ENCODE measurements around the gene P2RY4.
A peak's percentile ranks its signal among the peaks of the same experiment; 100 is the strongest.
"Not testable (repeated sequence)": the region's sequence is repeated elsewhere in the genome, so short reads cannot be mapped to it uniquely, and the experiment has no call there.

Gene P2RY4

DNA sequence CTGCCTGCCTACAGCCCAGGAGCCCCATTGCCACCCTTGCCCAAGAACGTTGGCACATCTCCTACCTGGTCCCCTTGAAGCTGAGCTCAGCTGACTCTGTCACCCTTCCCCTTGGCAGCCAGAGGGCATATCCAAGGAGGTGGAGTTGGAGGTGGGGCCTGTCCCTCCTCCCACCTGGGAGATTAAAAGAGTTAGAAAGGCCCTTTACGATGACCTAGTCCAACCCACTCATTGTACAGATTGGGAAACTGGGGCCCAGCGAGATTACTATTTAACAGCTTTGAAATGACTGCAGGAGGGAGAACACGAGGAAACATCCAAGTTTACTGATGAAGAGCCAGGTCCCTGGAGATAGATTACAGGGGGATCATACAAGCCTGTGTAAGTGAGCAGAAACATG, at the start of gene P2RY4:
TSS of gene P2RY4 (minus strand) at position 101 of the 400 bp plus-strand sequence. CDS start 580 bp downstream, outside the sequence.
- no peak for DNase-seq

DNA sequence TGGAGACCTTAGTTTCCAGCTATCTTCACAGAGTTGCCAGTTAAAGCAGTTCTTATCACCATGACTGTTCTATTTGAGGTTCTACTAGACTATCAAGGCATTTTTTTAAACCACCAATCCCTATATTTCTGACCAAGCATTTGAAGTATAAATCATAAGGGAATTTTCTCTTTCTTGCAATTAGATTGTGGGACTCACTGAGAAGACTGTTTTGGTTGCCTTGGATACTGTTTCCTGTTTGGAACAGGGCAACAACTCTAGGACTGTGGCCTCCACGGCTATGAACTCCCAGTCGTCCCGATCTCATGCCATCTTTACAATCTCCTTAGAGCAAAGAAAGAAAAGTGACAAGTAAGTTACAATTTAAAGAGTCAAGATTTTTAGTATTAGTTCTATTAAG, 41.7 kb upstream of the P2RY4 start:
- no peak for DNase-seq

DNA sequence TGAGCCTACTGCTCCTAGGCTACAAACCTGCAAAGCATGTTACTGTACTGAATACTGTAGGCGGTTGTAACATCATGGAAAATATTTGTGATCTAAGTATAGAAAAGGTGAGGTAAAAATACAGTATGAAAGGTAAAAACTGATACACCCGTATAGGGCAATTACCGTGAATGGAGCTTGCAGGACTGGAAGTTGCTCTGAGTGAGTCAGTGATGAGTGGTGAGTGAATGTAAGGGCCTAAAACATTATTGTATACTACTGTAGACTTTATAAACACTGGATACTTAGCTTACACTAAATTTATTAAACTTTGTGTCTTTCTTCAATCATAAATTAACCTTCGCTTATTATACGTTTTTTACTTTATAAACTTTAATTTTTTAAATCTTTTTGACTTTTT, 33.6 kb upstream of the P2RY4 start:
- no peak for DNase-seq

DNA sequence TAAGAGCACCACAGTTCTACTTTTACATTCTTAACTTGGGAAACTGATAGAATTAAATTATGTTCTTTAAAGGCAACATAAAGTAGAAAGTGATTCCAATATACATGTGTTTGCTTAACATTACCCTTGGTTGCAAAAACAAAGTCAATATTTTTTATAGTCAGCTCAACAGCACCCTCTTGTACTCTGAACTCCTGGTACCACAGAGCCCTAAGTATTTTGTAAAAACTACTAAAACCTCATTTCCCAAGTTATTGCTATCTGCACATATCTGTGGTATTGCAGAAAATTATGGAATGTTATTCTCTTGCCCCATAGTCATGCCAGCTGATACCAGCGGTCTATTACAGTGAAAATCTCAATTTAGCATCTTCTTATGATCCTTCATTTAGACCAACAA, 32.8 kb upstream of the P2RY4 start:
- DNase-seq = no peak

DNA sequence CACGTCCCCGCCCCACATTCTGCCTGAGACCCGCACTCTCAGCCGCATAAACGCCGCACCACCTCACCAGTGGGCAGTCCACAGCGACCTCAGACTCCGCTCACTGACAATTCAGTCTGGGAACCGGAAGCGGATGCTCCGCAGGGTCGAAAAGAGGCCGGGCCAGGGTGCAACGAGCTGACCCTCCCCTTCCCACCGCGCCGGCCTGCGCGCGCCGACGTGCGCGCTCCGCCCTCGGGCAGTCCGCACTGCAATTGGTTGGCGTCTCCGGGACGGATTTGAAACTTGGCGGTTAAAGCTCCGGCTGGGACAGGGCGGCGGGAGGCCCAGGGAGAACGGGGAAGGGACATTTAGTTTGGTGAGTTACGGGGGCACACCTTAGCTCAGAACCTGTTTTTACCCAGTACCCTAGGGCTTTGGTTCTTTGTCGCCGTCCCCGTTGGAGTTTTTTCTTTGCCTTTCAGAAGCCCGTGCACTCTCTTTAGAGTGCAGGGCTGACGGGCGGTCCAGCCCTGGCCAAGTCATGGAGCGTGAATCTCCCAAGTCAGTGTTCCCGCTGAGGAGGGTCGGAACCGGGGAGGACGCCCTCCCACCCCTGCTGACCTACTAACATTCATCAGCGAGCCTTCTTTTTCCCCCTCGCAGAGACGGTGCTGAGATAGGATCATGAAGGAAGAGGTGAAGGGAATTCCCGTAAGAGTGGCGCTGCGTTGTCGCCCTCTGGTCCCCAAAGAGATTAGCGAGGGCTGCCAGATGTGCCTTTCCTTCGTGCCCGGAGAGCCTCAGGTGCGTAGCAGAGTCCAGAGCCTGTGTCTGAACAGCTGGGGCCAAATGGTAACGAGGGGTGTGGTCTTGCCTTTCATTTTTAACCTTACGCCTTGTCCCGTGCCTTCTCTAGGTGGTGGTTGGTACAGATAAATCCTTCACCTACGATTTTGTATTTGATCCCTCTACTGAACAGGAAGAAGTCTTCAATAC, 30.1 kb upstream of the P2RY4 start, which contains the start of the genes KIF4A and PDZD11:
TSS of gene KIF4A (plus strand) at position 312 of the 978 bp plus-strand sequence. CDS start at position 667, 355 bp downstream.
TSS of gene PDZD11 (minus strand) at position 135 of the 978 bp plus-strand sequence. CDS start 586 bp downstream, outside the sequence.
- DNase-seq = peak; percentile 80

DNA sequence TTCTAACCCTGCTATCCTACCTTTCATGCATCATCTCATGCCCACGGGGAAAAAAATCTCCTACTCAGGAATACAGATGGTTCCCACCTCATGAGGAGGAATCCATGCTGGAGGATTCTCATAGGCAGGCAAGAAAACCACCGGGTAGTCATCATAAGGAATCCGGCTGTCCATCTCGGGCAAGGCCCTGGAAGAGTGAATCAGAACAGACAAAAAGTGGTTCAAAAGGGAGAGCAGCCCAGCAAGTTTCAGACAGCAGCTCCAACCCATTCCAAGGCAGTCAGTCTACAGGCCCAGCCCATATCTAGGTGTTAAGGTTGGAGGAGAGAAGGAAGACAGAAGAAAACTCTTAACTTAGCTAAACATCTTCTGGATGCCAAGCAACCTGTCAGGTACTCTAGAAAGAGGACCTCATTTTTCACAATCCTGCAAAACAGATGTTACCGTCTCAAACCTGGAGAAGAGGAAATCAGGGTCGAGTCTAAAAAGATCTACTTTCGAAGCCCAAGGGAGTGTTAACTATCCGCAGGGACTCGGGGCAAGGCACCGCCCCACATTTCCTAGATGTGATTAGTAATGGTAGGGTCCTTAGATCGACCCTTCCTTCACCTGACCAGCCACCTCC, 29.3 kb upstream of the P2RY4 start:
- DNase-seq = no peak

DNA sequence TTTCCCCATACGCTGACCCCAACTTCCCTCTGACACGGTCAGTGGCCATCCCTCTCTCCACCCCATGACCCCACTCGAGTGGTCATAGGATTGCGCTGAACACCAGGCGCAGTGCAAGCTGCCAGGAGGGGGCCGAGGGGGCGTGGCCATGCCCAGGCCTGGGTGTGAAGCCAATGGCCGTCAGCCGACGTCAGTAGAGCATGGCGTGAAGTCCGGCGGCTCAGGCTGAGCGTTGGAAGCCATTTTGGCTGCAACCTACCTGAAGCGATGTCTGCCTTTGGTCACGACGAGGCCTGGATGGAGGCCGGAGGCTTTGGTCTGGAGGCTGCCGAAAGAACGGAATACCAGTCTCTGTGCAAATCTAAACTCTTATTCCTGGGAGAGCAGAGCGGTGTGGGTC, 21.9 kb upstream of the P2RY4 start, which contains the start of gene RAB41:
TSS of gene RAB41 (plus strand) at position 222 of the 400 bp plus-strand sequence. CDS start at position 268, 46 bp downstream.
- DNase-seq = no peak

DNA sequence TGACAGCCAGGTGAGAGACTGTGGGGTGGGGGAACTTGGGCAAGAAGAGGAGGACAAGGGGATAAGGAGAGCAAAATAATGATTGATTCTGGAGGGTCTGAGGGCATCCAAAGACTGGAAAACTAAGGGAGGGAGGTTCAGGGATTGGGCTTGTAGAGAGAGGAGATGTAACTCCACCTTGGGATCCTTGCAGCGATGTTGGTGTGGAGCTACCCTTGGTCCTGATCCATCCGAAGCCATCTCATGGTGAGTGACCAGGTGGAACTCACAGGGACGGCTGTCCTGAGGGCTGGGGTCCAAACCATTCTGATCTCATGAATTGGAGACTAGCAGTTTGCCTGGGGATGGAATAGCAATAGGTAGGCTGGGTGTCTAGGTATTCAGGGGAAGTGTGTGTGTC, 20.6 kb upstream of the P2RY4 start:
- no peak for DNase-seq

DNA sequence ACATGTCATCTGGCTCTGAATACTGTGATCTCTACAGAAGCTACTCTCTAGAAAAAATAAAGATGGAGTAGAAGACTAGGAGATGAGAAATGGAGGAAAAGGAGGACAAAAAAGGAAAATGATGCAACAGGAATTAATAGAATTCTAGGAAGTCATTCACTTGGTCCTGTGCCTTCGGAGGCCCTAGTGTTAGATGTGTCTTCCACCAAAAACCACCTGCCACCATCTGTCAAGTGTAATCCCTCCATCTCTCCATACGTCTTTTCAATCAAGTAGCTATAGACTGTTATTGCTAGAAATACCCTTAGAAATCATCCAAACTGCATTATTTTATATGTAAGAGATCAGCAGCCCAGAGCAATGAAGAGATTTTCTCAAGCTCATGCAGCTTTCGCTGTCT, 19.1 kb upstream of the P2RY4 start:
- no peak for DNase-seq

DNA sequence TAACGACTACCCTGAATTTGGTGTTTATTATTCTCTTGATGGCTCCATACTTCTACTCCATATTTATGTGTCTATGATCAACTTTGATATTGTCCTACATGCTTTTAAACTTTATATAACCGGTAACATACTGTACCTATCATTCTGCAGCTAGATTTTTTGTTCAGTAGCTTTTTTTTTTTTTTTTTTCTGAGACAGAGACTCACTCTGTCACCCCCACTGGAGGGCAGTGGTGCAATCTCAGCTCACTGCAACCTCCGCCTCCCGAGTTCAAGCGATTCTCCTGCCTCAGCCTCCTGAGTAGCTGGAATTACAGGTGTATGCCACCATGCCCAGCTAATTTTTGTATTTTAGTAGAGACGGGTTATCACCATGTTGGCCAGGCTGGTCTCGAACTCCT, 14.0 kb upstream of the P2RY4 start:
- DNase-seq = not testable (repeated sequence)

DNA sequence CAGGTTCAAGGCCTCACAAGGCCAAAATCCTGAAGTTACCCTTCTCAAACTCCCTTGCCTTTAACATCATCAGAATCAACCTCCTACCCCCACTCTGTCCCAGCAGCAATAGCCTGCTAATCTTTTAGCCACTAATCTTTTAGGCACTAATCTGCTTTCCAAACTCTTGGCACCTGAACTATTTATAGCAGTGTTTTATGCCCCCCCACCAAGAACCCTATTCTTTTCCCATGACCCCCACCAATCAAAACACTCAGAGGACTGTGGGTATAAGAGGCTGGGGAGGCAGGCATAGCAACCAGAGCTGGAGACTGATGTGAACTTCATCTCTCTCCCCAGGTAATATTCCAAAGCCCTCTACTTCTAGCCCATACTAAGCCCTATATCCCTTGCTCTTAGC, 8.0 kb upstream of the P2RY4 start, which contains the start of gene ARR3:
TSS of gene ARR3 (plus strand) at position 301 of the 400 bp plus-strand sequence. CDS start 1,052 bp downstream, outside the sequence.
- DNase-seq = no peak

DNA sequence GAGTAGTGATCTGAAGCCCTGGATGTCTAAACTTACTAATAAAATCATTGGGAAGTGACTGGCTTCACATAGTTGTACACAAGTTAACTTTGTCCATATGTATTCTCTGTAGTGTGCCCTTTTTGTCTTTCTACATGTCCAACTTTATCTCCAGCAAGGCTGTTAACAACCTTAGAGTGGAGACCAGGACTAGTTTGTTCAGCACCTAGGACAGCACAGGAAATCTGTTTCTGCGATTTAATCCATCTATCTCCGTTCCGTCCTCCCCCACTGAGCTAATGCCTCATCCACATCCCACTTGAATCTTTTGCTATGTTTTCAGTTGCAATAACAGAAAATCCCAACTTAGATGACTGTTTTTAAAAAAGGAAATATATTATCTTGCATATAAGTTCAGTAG, 4.8 kb upstream of the P2RY4 start:
- DNase-seq = no peak

DNA sequence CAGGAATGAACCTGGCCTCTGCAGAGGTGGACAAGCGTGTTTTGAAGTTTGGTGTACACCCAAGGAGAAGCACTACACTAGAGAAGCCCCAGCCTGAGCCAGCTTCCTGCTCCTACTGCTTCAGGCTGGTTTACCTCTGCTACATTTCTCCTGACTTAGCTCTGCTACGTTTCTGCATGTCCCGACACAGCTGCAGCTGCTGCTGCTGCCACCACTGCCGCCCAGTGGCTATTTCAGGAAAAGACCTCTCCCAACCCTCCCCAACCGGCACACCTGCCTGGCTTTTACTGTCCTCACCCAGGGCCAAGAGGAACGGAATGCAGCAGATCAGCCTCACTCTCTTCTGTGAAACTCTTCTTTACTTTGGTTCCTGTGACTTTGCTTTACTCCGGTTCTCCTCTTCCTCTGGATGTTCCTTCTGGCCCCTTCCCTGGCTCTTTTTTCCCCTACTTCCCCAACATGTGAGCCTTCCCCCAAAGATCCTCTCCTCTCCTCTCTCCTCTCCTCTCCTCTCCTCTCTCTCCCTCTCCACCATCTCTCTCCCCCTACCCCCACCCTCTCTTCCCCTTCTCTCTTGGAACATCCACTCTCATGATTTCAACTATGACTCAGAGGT, 3.1 kb upstream of the P2RY4 start:
- DNase-seq = peak; percentile 2

DNA sequence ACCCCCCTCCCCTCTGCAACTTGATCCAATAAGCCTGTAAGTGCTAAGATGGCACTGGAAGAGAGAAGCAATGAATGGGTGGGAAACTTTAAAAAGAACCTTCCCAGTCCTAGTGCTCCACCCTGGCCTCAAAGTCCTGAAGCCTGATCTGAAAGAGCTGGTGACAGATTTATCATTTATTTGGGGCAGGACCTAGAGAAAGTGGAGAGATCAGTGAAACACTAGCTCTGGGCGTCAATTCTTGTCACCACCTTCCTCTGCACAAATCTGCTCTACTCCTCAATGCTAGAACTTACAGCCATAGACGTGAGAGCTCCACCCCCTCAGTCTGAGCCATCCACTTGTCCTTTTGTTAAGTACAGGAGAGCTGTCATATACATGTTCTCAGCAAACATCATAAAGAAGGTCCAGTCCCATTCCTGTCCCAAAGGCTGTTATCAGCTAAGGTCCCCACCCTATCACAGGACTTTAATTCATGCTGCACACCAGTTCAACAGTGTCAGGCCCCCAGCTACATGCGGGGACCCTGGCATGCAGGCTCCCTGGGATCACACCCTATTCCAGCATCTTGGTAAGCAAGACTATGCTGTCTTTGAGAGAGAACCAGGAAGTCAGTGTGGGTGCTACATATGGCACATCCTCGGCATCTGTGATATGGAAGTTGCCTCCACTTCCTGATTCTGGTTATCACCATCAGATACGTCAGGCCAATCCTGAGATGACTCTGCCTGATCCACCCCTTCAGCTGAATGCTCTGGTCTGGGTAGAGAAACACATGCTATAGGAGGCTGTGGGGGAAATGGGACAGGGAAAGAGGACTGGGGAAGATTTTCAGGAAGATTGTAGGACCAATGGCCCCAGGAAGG, 2.3 kb downstream of the P2RY4 start:
- no peak for DNase-seq

DNA sequence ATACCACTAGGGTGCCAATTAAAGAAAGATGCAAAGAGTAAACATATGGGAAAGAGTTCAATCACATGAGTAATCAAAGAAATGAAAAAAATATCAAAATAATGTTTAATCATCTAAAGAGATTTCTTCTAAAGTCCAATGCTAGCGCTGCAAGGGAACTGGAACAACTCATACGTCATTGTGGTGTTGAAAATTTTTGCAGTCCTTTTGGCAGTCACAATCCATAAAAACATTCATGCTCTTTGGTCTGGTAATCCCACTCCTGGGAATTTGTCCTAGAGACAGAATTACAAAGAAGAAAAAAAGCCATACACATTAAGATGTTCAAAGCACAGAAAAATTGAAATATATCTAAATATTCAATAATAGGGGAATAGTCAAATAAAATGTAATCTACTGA, 4.6 kb downstream of the P2RY4 start:
- DNase-seq = no peak

DNA sequence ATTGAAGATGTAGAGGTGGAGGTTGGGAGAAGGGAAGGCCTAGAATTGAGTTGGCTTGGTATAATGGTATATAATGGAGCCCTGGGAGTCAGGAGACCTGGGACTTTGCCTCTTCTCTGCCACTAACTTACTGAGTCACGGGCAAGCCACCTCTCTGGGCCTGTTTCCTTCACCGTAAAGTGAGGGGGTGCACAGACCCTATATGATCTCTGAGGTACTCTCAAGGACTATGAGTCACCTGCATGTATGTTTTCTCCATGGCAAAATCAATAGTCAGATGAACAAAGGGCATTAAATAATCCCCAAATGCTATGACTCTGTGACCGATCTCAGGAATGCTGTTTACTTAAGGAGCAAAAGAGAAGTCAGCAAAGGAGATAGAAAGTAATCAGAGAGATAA, 5.1 kb downstream of the P2RY4 start:
- DNase-seq = no peak

DNA sequence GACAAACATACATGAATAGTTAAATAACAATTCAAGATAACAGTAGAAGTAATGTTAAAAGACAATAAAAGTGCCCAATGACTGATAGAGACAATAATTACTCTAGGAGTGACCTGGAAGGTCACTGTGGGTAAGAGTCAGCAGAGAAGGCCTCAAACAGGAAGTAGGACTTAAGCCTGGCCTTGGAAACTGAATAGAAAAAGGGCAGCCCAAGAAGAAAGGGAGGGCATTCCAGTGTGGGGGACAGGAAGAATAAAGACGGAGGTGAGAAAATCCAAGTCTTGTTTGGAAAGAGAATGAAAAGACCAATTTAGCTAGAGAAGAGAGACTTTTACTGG, 6.0 kb downstream of the P2RY4 start:
- DNase-seq = no peak

DNA sequence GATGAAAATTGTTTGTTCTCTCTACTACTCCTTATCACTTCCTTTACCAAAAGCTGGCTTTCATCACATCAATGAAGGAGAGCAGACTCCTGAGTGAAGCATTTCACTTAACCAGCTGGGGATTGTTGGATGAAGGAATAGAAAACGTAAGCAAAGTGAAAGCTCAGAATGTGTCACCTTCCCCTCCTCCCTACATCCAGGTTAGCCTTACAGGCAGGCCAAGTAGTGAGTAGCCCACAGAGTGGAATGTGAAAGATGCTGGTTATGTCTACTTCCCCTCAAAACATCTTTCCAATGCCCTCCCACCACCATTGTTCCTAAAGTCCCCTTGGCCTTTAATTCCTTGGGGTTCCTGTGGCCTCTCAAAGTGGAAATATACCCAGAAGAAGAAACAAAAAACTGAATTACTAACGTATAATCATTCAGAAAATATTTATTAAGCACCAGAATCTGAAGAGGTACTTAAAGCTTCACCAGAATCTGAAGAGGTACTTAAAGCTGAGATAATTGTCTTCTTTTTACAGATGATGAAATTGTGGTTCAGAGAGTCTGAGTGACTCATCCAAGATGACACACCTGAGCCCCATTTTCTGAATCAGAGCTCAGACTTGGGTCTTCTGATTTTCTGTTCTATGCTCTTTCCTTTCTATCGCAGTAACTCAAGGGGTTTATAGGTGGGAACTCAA, 6.5 kb downstream of the P2RY4 start:
- no peak for DNase-seq

DNA sequence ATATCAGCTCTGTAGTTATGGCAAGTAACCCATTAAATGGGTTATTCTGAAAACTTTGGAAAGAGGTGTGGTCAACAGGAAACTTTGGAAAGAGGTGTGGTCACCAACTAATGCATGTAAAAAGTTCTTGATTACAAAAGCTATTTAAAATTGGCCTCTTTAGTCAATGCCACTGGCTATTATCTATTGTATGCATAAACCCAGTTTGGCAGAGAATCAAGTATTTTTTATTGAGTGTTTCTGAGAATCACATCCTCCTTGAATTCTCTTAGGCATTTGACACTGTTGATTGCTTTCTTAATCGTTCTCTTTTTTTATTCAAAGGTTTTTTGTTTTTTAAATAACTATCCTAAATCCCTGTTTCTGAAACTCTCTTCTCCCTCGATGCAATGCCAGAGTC, 7.5 kb downstream of the P2RY4 start:
- DNase-seq = no peak

DNA sequence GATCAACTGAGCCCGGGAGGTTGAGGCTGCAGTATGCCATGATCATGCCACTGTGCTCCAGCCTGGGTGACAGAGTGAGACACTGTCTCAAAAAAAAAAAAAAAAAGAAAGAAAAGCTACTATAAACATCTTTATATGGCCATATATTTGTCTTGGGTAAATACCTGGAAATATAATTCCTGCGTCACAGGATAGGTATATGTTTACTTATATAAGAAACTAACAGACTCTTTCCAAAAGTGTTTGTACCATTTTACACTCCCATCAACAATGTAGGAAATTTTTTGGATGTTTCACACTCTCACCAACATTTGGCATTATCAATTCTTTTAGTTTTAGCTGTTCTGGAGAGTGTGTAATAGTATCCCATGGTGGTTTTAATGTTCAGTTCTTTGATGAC, 12.8 kb downstream of the P2RY4 start:
- DNase-seq = no peak

DNA sequence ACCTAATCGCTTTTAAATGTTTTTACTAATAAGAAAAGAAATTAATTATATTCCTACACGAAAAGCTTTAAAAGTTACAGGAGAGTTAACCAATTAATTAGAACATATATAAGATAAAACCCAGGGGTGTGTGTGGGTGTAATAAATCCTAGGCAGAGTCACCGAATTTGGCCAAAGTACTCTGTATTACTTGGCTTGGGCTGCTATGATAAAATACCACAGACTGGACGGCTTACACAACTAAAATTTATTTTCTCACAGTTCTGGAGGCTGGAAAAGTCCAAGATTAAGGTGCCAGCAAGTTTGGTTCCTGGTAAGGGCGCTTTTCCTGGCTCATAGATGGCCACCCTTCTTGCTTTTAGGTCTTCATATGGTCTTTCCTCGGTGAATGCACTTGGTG, 15.1 kb downstream of the P2RY4 start:
- no peak for DNase-seq

DNA sequence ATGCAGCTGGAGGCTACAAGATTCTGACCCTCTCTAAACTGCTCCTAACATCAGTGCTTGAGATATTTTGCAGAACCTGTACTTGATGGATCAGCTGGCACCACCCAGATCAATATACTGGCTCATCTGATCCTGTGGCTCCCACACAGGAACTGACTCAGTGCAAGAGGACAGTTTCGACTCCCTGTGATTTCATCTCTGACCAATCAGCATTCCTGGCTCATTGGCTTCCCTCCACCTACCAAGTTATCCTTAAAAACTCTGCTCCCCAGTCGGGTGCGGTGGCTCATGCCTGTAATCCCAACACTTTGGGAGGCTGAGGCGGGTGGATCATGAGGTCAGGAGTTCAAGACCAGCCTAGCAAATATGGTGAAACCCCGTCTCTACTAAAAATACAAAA, 16.4 kb downstream of the P2RY4 start:
- not testable (repeated sequence) for DNase-seq

Measured in T1000 (cell line).